B cell (primary cell): ENCODE results near the gene REEP6. TPM values are rescaled to one million over a fixed set of nuclear protein-coding genes. Genes with fewer than 3 reads are reported as not detected.

Experiments
- ATAC-seq: fragments of 200-7000 bp; cut with Tn5 transposase; one replicate; pipeline ENCODE4 v1.10.0; 2021; ENCODE audit warnings: low read depth, mild to moderate bottlenecking, moderate number of reproducible peaks, moderate library complexity
- CTCF ChIA-PET: fragments of 350-600 bp; sonication (Branson Sonifier 250); formaldehyde crosslinking; loops from one replicate; lab custom pipeline; 2021; ENCODE audit warnings: antibody characterized with exemption, inconsistent platforms; lab: Charles Lee
- POLR2A ChIA-PET: fragments of 350-600 bp; sonication (Branson Sonifier 250); formaldehyde crosslinking; loops from one replicate; lab custom pipeline; 2021; ENCODE audit warnings: antibody characterized with exemption; lab: Charles Lee
- DNase-seq: peaks from one replicate; pipeline ENCODE4 v3.0.0; 2013
- H2AFZ ChIP-seq: 2 replicates; pipeline ENCODE4 v1.6.1; 2012; ENCODE audit warnings: mild to moderate bottlenecking, low read depth, low read length; ENCODE audit not compliant: insufficient read depth, poor library complexity, severe bottlenecking
- H3K27ac ChIP-seq, 2 donors: 1 replicate in 1 of 2; 2 replicates in 1 of 2; pipeline ENCODE4 v1.5.1; 2012 to 2013; ENCODE audit warnings: low read length in 2 of 2, mild to moderate bottlenecking in 2 of 2, moderate library complexity in 1 of 2
- H3K27me3 ChIP-seq, 4 experiments: fragments of 200-600 bp in 1 of 4; sonication (generic) in 1 of 4; replicated peaks in 1 of 4; 1 replicate in 2 of 4; 2 replicates in 2 of 4; pipeline versions ENCODE4 v1.6.1 to v1.7.0; 2013 to 2016; ENCODE audit warnings: low read length in 3 of 4, mild to moderate bottlenecking in 2 of 4, mixed read lengths in 1 of 4, moderate library complexity in 1 of 4; ENCODE audit not compliant: insufficient read depth in 4 of 4, control insufficient read depth in 3 of 4; ENCODE audit errors: control extremely low read depth in 1 of 4
- H3K36me3 ChIP-seq, 2 experiments: replicated peaks in 1 of 2; 1 replicate in 1 of 2; 2 replicates in 1 of 2; pipeline versions ENCODE4 v1.6.1 to v1.7.1; 2013; ENCODE audit warnings: low read length in 1 of 2; ENCODE audit not compliant: insufficient read depth in 2 of 2, control insufficient read depth in 1 of 2; ENCODE audit errors: control extremely low read depth in 1 of 2, extremely low read depth in 1 of 2
- H3K4me1 ChIP-seq, 2 donors: fragments of 200-600 bp in 1 of 2; sonication (generic) in 1 of 2; 1 replicate in 1 of 2; 2 replicates in 1 of 2; pipeline versions ENCODE4 v1.5.1 to v1.6.1; 2013 to 2017; ENCODE audit warnings: low read length in 2 of 2; ENCODE audit not compliant: control insufficient read depth in 2 of 2, insufficient read depth in 2 of 2
- H3K4me2 ChIP-seq: replicated peaks from 2 replicates; pipeline ENCODE3; 2012; ENCODE audit warnings: mild to moderate bottlenecking, low read depth, low read length; ENCODE audit not compliant: poor library complexity, severe bottlenecking
- H3K4me3 ChIP-seq, 5 experiments: fragments of 200-600 bp in 1 of 5; sonication (generic) in 1 of 5; 1 replicate in 3 of 5; 2 replicates in 2 of 5; pipeline versions ENCODE4 v1.5.1 to v1.7.0; 2011 to 2016; ENCODE audit warnings: low read length in 4 of 5, mild to moderate bottlenecking in 4 of 5, low read depth in 2 of 5, control low read depth in 1 of 5, moderate library complexity in 1 of 5; ENCODE audit not compliant: insufficient read depth in 1 of 5; ENCODE audit errors: control extremely low read depth in 1 of 5, extremely low read depth in 1 of 5
- H3K79me2 ChIP-seq: fragments of 200-600 bp; sonication (generic); one replicate; pipeline ENCODE4 v1.6.0; 2016; ENCODE audit warnings: low read length; ENCODE audit not compliant: control insufficient read depth, insufficient read depth
- H3K9ac ChIP-seq: fragments of 200-600 bp; sonication (generic); 2 replicates; pipeline ENCODE4 v1.6.1; 2017; ENCODE audit warnings: mild to moderate bottlenecking, low read length, moderate library complexity
- H3K9me3 ChIP-seq, 3 donors: one replicate each; pipeline versions ENCODE4 v1.6.1 to v1.7.1; 2013; ENCODE audit warnings: low read length in 2 of 3; ENCODE audit not compliant: control insufficient read depth in 2 of 3, insufficient read depth in 1 of 3; ENCODE audit errors: control extremely low read depth in 1 of 3
- H4K20me1 ChIP-seq: 2 replicates; pipeline ENCODE4 v1.6.0; 2012; ENCODE audit warnings: mild to moderate bottlenecking, low read length; ENCODE audit not compliant: insufficient read depth, control insufficient read depth, poor library complexity, severe bottlenecking
- H3K27ac Mint-ChIP-seq: one replicate; pipeline ENCODE4 v1.8.0; 2021; ENCODE audit warnings: mixed read lengths
- H3K27me3 Mint-ChIP-seq: one replicate; pipeline ENCODE4 v1.8.0; 2021; ENCODE audit warnings: mixed read lengths
- H3K4me1 Mint-ChIP-seq: one replicate; pipeline ENCODE4 v1.8.0; 2021; ENCODE audit warnings: mixed read lengths
- H3K4me3 Mint-ChIP-seq: one replicate; pipeline ENCODE4 v1.8.0; 2021; ENCODE audit warnings: mixed read lengths
- H3K9me3 Mint-ChIP-seq: one replicate; pipeline ENCODE4 v1.8.0; 2022; ENCODE audit warnings: mixed read lengths; ENCODE audit not compliant: insufficient read depth
- EZH2 ChIP-seq: IDR thresholded peaks from 2 replicates; pipeline ENCODE4 v1.6.1; 2012; ENCODE audit warnings: borderline replicate concordance, low read depth, mild to moderate bottlenecking, moderate library complexity, low read length; ENCODE audit not compliant: insufficient read depth, poor library complexity, severe bottlenecking
- WGBS: methylation state at CpG from one replicate; pipeline ENCODE4 v1.1.5; 2013; ENCODE audit warnings: missing lambda C conversion rate; ENCODE audit not compliant: insufficient coverage; 5-methylcytosine and 5-hydroxymethylcytosine counted together
- intact Hi-C: fragments of 100-400 bp; cut with micrococcal nuclease; formaldehyde crosslinking; loops from one replicate; pipeline ENCODE4 v1.10.0; 2022
- polyA plus RNA-seq: library from polyadenylated mRNA; depleted of rRNA; stranded (reverse); fragments of >200 nt; gene quantifications from 2 replicates; pipeline ENCODE4 v1.2.3, GENCODE V29; 2012
- total RNA-seq, 2 donors: library from RNA; stranded (reverse); fragments of 120-200 nt in 1 of 2; gene quantifications; 1 replicate in 1 of 2; 2 replicates in 1 of 2; pipeline versions ENCODE4 v1.2.3 to v1.2.4, GENCODE V29; 2013 to 2022
- TF ChIP-seq, protein P1 (sequence below): fragments of 200-600 bp; IDR thresholded peaks from one replicate; pipeline ENCODE4 v1.8.0; 2022; ENCODE audit warnings: antibody characterized with exemption, mild to moderate bottlenecking

Gene REEP6
- total and polyA plus RNA-seq, 2 donors (not counting 1 experiment from before 2014, with no cell fraction given) = 0.64 to 1.1 TPM

DNA sequence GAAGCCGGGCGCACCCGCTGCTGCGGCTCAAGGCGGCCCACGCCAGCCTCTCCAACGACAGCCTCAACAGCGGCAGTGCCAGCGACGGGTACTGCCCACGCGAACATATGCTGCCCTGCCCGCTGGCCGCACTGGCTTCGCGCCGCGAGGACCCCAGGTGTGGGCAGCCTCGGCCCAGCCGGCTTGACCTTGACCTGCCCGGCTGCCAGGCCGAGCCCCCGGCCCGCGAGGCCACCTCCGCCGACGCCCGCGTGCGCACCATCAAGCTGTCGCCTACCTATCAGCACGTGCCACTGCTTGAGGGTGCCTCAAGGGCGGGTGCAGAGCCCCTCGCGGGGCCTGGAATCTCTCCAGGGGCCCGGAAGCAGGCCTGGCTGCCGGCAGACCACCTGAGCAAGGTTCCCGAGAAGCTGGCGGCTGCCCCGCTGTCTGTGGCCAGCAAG, 24.9 kb upstream of the REEP6 start:
- Mint-ChIP-seq H3K4me1 (peaks cover 7% of the 10 kb centered on the region), H3K27me3 (no peaks in the 10 kb centered on the region), H3K4me3 (no peak overlapping the region), H3K9me3 (no peaks in the 10 kb centered on the region), H3K27ac (no peak overlapping the region)
- peaks cover 55% of the 10 kb centered on the region for H4K20me1 ChIP-seq
- WGBS = 62% methylated on average over 41 of the region's 41 CpGs
- peaks cover 42 to 51% of the 10 kb centered on the region in 2 donors for H3K4me1 ChIP-seq
- H3K4me3 ChIP-seq = no peak overlapping the region
- POLR2A ChIA-PET = interaction anchor here (0.9 kb wide), 1 partner anchor 27 kb away, joined by 3 read pairs; no protein-coding TSS in a partner anchor
- no peak overlapping the region for H3K27ac ChIP-seq
- ATAC-seq (no peak), DNase-seq (no peak)
- no peak overlapping the region for H2AFZ ChIP-seq
- peaks cover 0 to 44% (median 9%) of the 10 kb centered on the region in 4 experiments for H3K27me3 ChIP-seq
- peak overlapping the region; percentile 98 for H3K4me2 ChIP-seq
- H3K9me3 ChIP-seq = peaks cover 0 to 9% (median 0%) of the 10 kb centered on the region in 3 donors
- no peak overlapping the region for H3K9ac ChIP-seq
- intact Hi-C loops = no loop called here
- CTCF ChIA-PET = interaction anchor here (0.8 to 0.9 kb wide), 2 partner anchors 37 to 360 kb away, joined by 3 to 4 read pairs; no protein-coding TSS in a partner anchor
- H3K36me3 ChIP-seq = no peaks in the 10 kb centered on the region
- H3K79me2 ChIP-seq = no peaks in the 10 kb centered on the region
- no peak for TF ChIP-seq EZH2
- TF ChIP-seq, protein P1, sequence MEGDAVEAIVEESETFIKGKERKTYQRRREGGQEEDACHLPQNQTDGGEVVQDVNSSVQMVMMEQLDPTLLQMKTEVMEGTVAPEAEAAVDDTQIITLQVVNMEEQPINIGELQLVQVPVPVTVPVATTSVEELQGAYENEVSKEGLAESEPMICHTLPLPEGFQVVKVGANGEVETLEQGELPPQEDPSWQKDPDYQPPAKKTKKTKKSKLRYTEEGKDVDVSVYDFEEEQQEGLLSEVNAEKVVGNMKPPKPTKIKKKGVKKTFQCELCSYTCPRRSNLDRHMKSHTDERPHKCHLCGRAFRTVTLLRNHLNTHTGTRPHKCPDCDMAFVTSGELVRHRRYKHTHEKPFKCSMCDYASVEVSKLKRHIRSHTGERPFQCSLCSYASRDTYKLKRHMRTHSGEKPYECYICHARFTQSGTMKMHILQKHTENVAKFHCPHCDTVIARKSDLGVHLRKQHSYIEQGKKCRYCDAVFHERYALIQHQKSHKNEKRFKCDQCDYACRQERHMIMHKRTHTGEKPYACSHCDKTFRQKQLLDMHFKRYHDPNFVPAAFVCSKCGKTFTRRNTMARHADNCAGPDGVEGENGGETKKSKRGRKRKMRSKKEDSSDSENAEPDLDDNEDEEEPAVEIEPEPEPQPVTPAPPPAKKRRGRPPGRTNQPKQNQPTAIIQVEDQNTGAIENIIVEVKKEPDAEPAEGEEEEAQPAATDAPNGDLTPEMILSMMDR = peak; percentile 5

DNA sequence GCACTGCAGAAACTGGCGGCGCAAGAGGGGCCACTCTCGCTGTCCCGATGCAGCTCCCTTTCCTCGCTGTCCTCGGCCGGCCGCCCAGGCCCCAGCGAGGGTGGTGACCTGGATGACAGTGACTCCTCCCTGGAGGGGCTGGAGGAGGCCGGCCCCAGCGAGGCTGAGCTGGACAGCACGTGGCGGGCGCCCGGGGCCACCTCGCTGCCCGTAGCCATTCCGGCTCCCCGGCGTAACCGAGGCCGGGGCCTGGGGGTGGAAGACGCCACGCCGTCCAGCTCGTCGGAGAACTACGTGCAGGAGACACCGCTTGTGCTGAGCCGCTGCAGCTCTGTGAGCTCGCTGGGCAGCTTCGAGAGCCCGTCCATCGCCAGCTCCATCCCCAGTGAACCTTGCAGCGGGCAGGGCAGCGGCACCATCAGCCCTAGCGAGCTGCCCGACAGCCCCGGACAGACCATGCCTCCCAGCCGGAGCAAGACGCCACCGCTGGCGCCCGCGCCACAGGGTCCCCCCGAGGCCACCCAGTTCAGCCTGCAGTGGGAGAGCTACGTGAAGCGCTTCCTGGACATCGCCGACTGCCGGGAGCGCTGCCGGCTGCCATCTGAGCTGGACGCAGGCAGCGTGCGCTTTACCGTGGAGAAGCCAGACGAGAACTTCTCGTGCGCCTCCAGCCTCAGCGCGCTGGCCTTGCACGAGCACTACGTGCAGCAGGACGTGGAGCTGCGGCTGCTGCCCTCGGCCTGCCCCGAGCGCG, 24.3 kb upstream of the REEP6 start:
- Histone ChIP-seq H3K27ac (no peak overlapping the region), H3K9ac (no peak overlapping the region), H3K4me1 (peaks cover 48 to 57% of the 10 kb centered on the region in 2 donors), H3K4me2 (peak overlapping the region; percentile 98), H3K36me3 (no peaks in the 10 kb centered on the region), H4K20me1 (peaks cover 61% of the 10 kb centered on the region), H3K4me3 (no peak overlapping the region), H2AFZ (no peak overlapping the region), H3K9me3 (peaks cover 0 to 9% (median 0%) of the 10 kb centered on the region in 3 donors), H3K27me3 (peaks cover 0 to 50% (median 12%) of the 10 kb centered on the region in 4 experiments), H3K79me2 (peaks cover 1% of the 10 kb centered on the region)
- 41% methylated on average over 70 of the region's 70 CpGs for WGBS
- ATAC-seq (no peak), DNase-seq (peak; percentile 39)
- POLR2A ChIA-PET = interaction anchor here (0.9 kb wide), 1 partner anchor 27 kb away, joined by 3 read pairs; no protein-coding TSS in a partner anchor
- Mint-ChIP-seq H3K4me3 (peak overlapping the region; percentile 19), H3K27ac (no peak overlapping the region), H3K9me3 (no peaks in the 10 kb centered on the region), H3K4me1 (peaks cover 11% of the 10 kb centered on the region), H3K27me3 (no peaks in the 10 kb centered on the region)
- intact Hi-C loops = no loop called here
- CTCF ChIA-PET = no interaction called here
- no peak for TF ChIP-seq EZH2
- TF ChIP-seq, protein P1 = no peak
